ENCODE data around the gene TNRC18.

Gene TNRC18

DNA sequence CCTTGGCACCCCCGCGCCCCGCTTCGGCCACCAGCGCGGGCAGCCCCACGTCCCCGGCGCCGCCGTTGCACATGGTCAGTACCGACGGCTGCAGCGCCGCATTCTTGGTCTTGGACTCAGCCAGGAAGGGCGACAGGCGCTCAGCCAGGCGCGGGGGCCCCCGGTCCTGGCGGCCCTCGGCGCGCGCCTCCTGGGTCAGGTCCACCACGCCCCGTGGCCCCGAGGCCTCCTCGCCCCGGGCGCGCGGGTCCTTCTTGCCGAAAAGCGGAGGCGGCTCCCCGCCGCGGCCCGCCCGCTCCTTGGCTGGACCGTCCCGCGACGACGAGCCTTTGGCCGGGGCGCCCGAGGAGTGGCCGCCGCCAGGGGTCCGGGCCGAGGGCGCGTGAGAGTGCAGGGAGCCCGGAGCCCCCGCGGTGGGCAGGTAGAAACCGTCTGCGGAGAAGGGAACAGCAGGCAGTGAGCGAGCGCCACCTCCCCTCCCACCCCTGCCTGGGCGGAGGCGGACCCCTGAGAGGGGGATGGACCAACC lies 34.7 kb downstream of the TNRC18 start:
- no peaks in the 10 kb centered on the region for H3K9me3 ChIP-seq
- H3K27me3 ChIP-seq: no peaks in the 10 kb centered on the region
- H3K36me3 ChIP-seq: peaks cover 13% of the 10 kb centered on the region
- no peaks in the 10 kb centered on the region for H3K4me1 ChIP-seq
- no peak overlapping the region for H3K4me3 ChIP-seq (ENCODE audit: low read depth, low read length)
- no peak for TF ChIP-seq CTCF (IDR thresholded peaks at IDR 0.05; ENCODE audit: low read depth, low read length)
- DNase-seq: no peak

DNA sequence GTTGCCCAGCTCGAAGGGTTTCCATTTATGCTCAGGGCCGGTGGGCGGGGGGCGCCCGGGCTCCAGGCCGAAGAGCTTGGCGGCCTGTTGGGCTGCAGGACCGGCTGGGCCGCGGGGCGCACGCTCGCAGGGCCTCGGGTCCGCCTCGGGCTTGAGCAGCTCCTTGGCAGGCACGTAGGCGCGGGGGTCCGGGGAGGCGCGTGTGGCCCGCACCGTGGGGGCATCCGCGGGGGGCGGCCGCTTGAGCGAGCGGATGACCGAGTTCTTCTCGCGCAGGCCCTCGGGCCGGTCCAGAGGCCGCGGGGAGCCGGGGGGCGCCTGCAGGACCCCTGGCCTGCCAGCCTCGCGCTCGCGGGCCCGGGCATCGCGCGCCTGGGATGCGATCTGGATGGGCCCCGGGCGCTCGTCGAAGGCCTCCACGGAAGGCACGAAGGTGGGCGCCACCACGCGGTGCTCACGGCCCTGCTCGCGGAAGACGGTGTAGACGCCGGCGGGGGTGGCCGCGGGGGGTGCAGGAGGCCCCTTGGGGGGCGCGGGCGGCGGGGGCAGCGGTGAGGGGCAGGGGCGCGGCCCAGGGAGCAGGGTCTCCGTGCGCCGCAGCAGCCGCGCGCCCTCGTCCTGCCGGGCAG lies 35.2 kb downstream of the TNRC18 start:
- Histone ChIP-seq H3K36me3 (peaks cover 13% of the 10 kb centered on the region), H3K4me1 (no peaks in the 10 kb centered on the region), H3K4me3 (ENCODE audit: low read depth, low read length) (no peak overlapping the region), H3K27me3 (no peaks in the 10 kb centered on the region), H3K9me3 (no peaks in the 10 kb centered on the region)
- TF ChIP-seq CTCF (IDR thresholded peaks at IDR 0.05; ENCODE audit: low read depth, low read length): no peak
- no peak for DNase-seq

DNA sequence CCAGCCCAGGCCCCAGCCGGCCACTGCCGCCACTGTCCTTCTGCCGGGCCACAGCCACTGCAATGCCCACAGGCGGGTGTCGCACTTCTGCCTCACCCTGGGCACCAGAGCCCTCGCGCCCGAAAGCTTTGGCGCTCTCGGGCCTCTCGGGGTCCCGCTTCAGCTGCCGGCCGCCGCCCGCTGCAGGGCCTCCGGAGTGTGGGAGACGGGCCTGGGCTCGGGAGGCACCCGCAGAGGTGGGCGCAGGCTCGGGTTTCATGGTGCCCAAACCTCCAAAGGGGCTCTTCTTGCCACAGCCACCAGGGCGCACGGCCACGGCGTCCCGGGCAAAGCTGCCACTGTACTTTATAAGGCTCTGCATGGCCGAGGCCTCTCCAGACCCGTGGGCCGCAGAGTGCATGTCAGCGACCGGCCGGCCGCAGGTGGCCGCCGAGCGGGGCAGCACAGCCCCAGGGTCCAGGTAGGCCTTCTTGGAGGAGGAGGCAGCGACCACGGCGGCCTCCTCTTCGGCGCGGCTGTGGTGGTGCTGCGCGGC lies 35.9 kb downstream of the TNRC18 start:
- Histone ChIP-seq H3K9me3 (no peaks in the 10 kb centered on the region), H3K4me3 (ENCODE audit: low read depth, low read length) (no peak overlapping the region), H3K27me3 (no peaks in the 10 kb centered on the region), H3K4me1 (peaks cover 3% of the 10 kb centered on the region; the same call in 1 of the 2 replicates), H3K36me3 (peaks cover 13% of the 10 kb centered on the region)
- DNase-seq: no peak
- no peak for TF ChIP-seq CTCF (IDR thresholded peaks at IDR 0.05; ENCODE audit: low read depth, low read length)

GRCh38 chr7:5384618-5385017 lies 39.0 kb downstream of the TNRC18 start:
- Histone ChIP-seq H3K9me3 (no peaks in the 10 kb centered on the region), H3K4me3 (ENCODE audit: low read depth, low read length) (no peak overlapping the region), H3K4me1 (peaks cover 10% of the 10 kb centered on the region), H3K27me3 (no peaks in the 10 kb centered on the region), H3K36me3 (peaks cover 13% of the 10 kb centered on the region)
- DNase-seq: no peak
- TF ChIP-seq CTCF (IDR thresholded peaks at IDR 0.05; ENCODE audit: low read depth, low read length): no peak

DNA sequence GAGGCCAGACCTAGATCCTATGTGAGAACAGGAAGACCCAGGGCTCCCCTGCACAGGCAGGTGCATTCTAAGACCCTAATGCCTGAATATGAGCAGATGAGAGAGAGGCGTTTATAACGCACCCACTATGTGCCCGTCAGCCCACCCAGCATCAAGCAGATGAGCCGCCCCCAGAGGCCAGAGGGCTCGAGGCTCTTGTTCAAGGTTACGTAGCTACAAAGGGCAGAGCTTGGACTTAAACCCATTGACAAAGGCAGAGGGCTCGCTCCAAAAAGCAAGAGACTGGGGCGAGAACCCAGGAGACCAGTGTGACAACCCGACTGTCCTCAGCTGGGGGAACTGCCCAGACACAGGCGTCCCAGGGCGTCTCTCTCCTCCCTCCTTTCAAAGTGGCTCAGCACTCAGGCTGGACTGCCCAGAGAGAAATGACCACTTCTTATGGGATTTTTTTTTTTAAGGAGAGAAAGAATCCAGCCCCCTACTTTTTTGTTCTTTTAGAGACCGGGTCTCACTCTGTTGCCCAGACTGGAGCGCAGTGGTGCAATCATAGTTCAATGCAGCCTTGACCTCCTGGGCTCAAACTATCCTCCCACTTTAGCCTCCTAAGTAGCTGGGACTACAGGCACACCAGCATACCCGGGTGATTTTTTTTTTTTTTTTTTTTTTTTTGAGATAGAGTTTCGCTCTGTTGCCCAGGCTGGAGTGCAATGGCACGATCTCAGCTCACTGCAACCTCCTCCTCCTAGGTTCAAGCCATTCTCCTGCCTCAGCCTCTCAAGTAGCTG lies 40.1 kb downstream of the TNRC18 start:
- no peaks in the 10 kb centered on the region for H3K27me3 ChIP-seq
- no peak for TF ChIP-seq CTCF (IDR thresholded peaks at IDR 0.05; ENCODE audit: low read depth, low read length)
- no peak for DNase-seq
- H3K4me3 ChIP-seq (ENCODE audit: low read depth, low read length): no peak overlapping the region
- peaks cover 13% of the 10 kb centered on the region for H3K36me3 ChIP-seq
- H3K4me1 ChIP-seq: peaks cover 10% of the 10 kb centered on the region
- no peaks in the 10 kb centered on the region for H3K9me3 ChIP-seq

Data from BE2C (cell line).